ENCODE data around the gene NCKAP1.
A peak's percentile ranks its signal among the peaks of the same experiment; 100 is the strongest.

The NCKAP1 gene

DNA sequence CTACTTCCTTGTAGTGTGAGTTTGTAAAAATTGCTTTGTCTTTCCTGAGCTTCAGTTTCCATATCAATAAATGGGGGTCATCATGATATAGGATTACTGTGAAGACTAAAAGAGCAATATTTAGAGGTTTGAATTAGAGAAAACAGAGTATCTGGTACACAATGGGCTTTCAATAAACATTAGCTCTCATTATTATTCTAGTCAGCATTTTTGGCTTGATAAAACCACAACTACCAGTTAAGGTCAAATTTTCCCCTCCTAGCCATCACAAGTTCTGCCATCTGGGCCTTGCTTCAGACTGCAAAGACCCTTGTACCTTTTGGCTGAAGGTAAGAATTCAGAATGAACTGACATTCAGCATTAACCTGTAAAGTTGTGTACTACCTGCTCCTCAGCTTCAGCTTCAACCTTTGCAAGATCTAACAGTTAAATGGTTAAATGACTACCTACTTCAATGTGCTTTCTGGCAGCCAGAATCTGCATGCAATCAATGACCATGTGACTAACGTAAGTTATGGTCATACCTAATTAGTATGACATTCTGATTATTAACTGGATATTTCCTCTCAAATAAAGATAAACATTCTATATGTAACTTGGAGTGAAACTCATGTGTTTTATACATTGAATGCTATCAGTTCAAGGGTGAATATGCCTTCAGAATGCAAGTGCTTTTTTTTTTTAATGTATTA, 119.2 kb downstream of the NCKAP1 start:
- H3K4me3 ChIP-seq (ENCODE audit: low read length): no peak overlapping the region
- H3K27ac ChIP-seq (ENCODE audit: low read depth, low read length): no peak overlapping the region
- no peak overlapping the region for H3K9ac ChIP-seq (ENCODE audit: low read depth, low read length)
- H3K4me1 ChIP-seq (ENCODE audit: insufficient read depth, low read length): peaks cover 12% of the 10 kb centered on the region; the same call in 1 of the 2 replicates
- no CpG with 5 or more reads among the region's 1 CpG for WGBS
- no peaks in the 10 kb centered on the region for H3K9me3 ChIP-seq (ENCODE audit: insufficient read depth, low read depth, low read length)
- peaks cover 59% of the 10 kb centered on the region for H3K36me3 ChIP-seq (ENCODE audit: insufficient read depth, low read length)
- no peaks in the 10 kb centered on the region for H3K27me3 ChIP-seq (ENCODE audit: insufficient read depth, low read length)

DNA sequence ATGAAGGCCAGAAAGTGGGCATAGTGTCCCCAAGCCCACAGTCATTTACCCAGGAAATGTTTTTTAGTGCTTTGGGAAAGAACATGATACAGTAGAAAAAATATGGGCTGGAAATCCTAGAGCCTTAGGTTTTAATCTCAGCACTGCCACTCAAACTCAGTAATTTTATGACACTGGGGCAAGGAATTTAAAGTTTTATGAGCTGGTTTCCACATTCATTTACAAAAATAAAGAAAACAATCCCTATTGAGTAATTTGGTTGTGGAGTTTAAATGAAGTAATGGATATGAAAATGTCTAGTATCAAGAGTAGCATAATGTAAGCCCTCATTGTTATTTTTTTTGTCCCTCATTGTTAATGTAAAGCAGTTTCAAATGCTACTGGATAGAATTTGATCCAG, 120.3 kb downstream of the NCKAP1 start:
- H3K36me3 ChIP-seq (ENCODE audit: insufficient read depth, low read length): peaks cover 49% of the 10 kb centered on the region
- no peak overlapping the region for H3K4me3 ChIP-seq (ENCODE audit: low read length)
- H3K9me3 ChIP-seq (ENCODE audit: insufficient read depth, low read depth, low read length): no peaks in the 10 kb centered on the region
- no peak overlapping the region for H3K9ac ChIP-seq (ENCODE audit: low read depth, low read length)
- no peak overlapping the region for H3K27ac ChIP-seq (ENCODE audit: low read depth, low read length)
- no peaks in the 10 kb centered on the region for H3K27me3 ChIP-seq (ENCODE audit: insufficient read depth, low read length)
- peaks cover 12% of the 10 kb centered on the region; the same call in 1 of the 2 replicates for H3K4me1 ChIP-seq (ENCODE audit: insufficient read depth, low read length)

DNA sequence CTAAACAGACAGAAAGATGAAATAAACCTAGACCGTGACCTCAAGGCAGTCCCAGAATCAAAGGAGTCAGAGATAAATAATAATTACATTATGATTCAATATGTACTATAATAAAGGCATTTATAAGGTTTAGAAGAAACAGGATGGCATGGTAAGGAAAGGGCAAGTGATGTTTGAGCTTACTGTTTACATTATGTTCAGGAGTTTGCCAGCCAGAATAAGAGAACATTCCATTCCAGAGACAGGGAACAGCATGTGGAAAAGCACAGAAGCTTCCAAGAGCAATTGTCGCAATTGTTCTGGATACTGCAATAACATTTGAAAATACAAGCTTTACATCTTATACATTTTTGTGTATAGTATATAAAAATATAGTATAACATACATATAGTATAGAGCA, 121.8 kb downstream of the NCKAP1 start:
- H3K27ac ChIP-seq (ENCODE audit: low read depth, low read length): no peak overlapping the region
- no peak overlapping the region for H3K4me3 ChIP-seq (ENCODE audit: low read length)
- 100% methylated on average over 1 of the region's 2 CpGs for WGBS
- no peaks in the 10 kb centered on the region for H3K9me3 ChIP-seq (ENCODE audit: insufficient read depth, low read depth, low read length)
- no peak overlapping the region for H3K9ac ChIP-seq (ENCODE audit: low read depth, low read length)
- H3K4me1 ChIP-seq (ENCODE audit: insufficient read depth, low read length): peaks cover 12% of the 10 kb centered on the region; the same call in 1 of the 2 replicates
- peaks cover 58% of the 10 kb centered on the region for H3K36me3 ChIP-seq (ENCODE audit: insufficient read depth, low read length)
- H3K27me3 ChIP-seq (ENCODE audit: insufficient read depth, low read length): no peaks in the 10 kb centered on the region

DNA sequence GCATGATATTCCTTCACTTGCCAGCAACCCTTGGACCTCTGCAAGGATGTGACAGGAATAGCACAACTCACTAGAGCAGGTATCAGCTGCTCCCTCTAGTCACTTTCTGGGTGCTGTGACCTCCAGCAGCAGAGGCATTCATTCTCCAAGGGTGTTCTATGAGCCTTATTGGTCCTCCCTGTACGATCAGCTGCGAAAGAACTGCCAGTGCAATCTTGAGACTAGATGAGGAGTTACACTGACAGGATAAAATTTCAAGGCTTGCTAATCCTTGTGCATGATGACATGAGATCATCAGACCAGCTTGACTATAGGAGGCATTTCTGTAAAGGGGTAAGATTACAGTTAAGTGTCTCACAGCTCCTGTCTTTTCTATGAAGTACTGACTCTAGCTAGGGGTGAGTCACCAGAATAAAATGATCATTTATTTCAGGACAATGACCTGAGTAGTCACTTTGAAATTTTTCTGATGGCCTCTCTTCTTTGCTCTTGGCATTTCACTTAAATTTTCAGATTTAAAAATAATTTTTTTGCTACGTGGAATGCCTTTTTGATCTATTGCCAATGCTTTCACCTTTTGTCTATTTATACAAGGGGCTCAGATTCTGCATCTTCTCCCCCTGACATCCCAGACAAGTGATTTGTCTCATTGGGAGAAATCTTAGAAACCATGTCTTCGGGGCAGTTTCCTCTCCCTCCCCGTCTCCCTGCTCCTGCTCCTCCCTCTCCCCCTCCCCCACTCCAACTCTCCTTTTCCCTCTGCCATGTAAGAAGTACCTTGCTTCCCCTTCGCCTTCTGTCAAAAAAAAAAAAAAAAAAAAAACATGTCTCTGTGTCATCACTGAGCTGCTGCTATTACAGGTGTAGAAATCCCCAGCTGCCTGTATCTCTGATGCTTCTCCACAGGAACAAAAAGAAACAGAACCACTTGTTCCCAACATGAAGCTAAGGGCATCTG, 122.6 kb downstream of the NCKAP1 start:
- Histone ChIP-seq H3K27me3 (ENCODE audit: insufficient read depth, low read length) (no peaks in the 10 kb centered on the region), H3K9me3 (ENCODE audit: insufficient read depth, low read depth, low read length) (no peaks in the 10 kb centered on the region), H3K4me1 (ENCODE audit: insufficient read depth, low read length) (peaks cover 12% of the 10 kb centered on the region; the same call in 1 of the 2 replicates), H3K27ac (ENCODE audit: low read depth, low read length) (no peak overlapping the region), H3K36me3 (ENCODE audit: insufficient read depth, low read length) (peaks cover 52% of the 10 kb centered on the region), H3K9ac (ENCODE audit: low read depth, low read length) (no peak overlapping the region), H3K4me3 (ENCODE audit: low read length) (no peak overlapping the region)
- WGBS: 84% methylated on average over 6 of the region's 6 CpGs

DNA sequence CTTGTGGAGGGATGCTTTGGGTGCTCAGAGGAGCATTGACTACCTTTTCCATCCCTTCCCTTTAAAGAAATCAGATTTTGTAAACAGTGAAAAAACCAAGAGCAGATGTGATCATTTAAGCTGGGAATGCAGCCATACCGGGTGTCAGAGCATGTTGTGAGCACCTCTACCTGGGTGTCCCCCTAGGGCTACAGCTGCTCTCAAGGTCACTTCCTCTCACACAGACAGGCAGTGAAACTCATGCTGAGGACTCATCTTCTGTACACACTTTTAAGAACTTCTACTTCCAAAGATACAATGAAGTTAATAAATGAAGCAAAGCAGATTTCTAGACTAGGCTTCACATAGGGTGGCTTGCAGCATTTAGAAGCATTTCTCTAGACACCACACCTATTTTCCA, 123.4 kb downstream of the NCKAP1 start:
- Histone ChIP-seq H3K36me3 (ENCODE audit: insufficient read depth, low read length) (peaks cover 54% of the 10 kb centered on the region), H3K4me3 (ENCODE audit: low read length) (no peak overlapping the region), H3K27ac (ENCODE audit: low read depth, low read length) (no peak overlapping the region), H3K9ac (ENCODE audit: low read depth, low read length) (no peak overlapping the region), H3K4me1 (ENCODE audit: insufficient read depth, low read length) (peaks cover 12% of the 10 kb centered on the region; the same call in 1 of the 2 replicates), H3K27me3 (ENCODE audit: insufficient read depth, low read length) (no peaks in the 10 kb centered on the region), H3K9me3 (ENCODE audit: insufficient read depth, low read depth, low read length) (no peaks in the 10 kb centered on the region)
- WGBS: 96% methylated on average over 1 of the region's 1 CpG

DNA sequence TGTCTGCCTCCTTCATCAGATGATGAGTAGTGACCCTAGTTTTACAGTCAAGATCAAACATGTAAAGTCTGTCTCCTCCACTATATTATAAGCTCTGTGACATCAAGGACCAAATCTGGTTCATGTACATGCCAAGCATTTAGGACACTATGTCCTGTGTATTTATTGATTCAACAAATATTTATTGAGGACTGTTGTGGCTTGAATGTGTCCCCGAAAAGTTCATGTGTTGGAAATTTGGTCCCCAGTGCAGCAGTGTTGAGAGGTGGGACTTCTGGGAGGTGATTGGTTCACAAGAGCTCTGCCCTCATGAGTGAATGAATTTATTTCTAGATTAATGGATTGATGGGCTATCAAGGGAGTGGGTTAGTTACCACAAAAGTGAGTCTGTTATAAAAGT, 125.2 kb downstream of the NCKAP1 start:
- no peak overlapping the region for H3K9ac ChIP-seq (ENCODE audit: low read depth, low read length)
- H3K27me3 ChIP-seq (ENCODE audit: insufficient read depth, low read length): no peaks in the 10 kb centered on the region
- peaks cover 12% of the 10 kb centered on the region; the same call in 1 of the 2 replicates for H3K4me1 ChIP-seq (ENCODE audit: insufficient read depth, low read length)
- H3K9me3 ChIP-seq (ENCODE audit: insufficient read depth, low read depth, low read length): no peaks in the 10 kb centered on the region
- peaks cover 56% of the 10 kb centered on the region for H3K36me3 ChIP-seq (ENCODE audit: insufficient read depth, low read length)
- 90% methylated on average over 1 of the region's 1 CpG for WGBS
- no peak overlapping the region for H3K27ac ChIP-seq (ENCODE audit: low read depth, low read length)
- no peak overlapping the region for H3K4me3 ChIP-seq (ENCODE audit: low read length)

DNA sequence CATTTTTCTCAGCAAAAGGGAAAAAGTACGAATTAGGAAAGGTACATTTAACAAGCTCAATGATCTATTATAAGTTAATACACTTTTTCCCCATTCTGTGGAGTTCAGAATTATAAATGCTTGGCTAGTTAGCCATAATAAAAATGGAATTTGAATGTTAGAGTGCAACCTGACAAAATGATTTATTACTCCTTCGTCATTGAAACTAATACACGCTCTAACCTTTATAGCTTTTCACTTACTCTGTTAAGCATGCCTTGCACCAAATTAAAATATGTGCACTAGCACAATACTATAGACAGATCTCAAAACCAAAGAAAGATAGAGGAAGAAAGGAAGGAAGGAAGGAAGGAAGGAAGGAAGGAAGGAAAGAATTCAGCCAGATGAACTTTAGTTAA, 125.7 kb downstream of the NCKAP1 start:
- Histone ChIP-seq H3K9me3 (ENCODE audit: insufficient read depth, low read depth, low read length) (no peaks in the 10 kb centered on the region), H3K27ac (ENCODE audit: low read depth, low read length) (no peak overlapping the region), H3K36me3 (ENCODE audit: insufficient read depth, low read length) (peaks cover 55% of the 10 kb centered on the region), H3K27me3 (ENCODE audit: insufficient read depth, low read length) (no peaks in the 10 kb centered on the region), H3K9ac (ENCODE audit: low read depth, low read length) (no peak overlapping the region), H3K4me3 (ENCODE audit: low read length) (no peak overlapping the region), H3K4me1 (ENCODE audit: insufficient read depth, low read length) (peaks cover 15% of the 10 kb centered on the region; the same call in 1 of the 2 replicates)
- WGBS: 100% methylated on average over 2 of the region's 3 CpGs

DNA sequence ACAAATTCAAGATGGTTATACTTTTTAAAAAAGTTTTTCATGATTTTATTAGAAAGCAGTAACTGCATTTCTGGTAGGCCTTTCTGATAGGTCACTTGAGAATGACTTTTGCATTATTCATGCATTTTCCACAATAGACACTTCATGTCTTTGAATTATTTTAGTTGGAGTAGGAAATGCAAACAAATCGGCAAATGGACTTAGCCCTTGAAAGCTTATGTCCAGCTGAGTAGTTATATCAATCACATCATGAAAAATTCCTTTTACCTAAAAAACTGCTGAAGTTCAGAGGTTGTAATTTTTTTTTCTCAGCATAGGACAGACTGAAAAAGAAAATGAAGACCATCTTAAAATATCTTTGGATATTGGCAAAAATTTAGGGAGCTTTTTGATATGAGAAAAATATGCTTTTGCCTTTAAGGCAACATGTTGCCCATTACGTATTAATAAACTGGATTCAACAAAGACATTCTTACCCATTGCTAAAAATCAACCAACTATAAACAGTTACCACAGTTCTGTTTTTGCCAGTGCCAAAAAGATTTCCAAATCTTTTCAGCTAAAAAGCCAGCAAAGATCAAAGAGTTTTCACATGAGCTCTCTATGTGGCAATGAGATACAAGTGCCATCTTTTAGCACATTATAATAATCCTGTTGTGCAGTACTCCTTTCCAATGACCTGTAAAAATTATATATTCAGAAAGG, 126.3 kb downstream of the NCKAP1 start:
- Histone ChIP-seq H3K27ac (ENCODE audit: low read depth, low read length) (no peak overlapping the region), H3K4me3 (ENCODE audit: low read length) (no peak overlapping the region), H3K9ac (ENCODE audit: low read depth, low read length) (no peak overlapping the region), H3K27me3 (ENCODE audit: insufficient read depth, low read length) (no peaks in the 10 kb centered on the region), H3K9me3 (ENCODE audit: insufficient read depth, low read depth, low read length) (no peaks in the 10 kb centered on the region), H3K4me1 (ENCODE audit: insufficient read depth, low read length) (peaks cover 19% of the 10 kb centered on the region; the same call in 1 of the 2 replicates), H3K36me3 (ENCODE audit: insufficient read depth, low read length) (peaks cover 51% of the 10 kb centered on the region)
- 99% methylated on average over 2 of the region's 2 CpGs for WGBS

DNA sequence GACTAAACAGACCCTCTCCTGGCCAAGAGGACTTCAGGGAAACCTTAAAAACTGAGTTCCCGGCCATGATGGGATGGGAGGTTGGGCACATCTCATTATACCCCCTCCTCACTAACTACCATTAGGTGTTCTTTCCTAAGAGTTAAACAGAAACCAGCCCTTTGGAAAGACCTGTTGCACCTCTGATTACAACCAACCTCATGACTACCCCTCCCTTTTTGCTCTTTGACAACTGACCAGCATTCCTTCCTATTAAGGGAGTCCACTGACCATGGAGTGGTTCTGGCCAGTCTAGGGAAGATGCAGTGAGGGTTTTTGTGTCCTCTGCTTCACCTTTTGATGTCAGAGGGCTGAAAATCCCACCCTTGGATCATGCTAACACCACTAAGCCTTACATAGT, 127.3 kb downstream of the NCKAP1 start:
- Histone ChIP-seq H3K4me1 (ENCODE audit: insufficient read depth, low read length) (peaks cover 21% of the 10 kb centered on the region), H3K4me3 (ENCODE audit: low read length) (no peak overlapping the region), H3K9me3 (ENCODE audit: insufficient read depth, low read depth, low read length) (no peaks in the 10 kb centered on the region), H3K36me3 (ENCODE audit: insufficient read depth, low read length) (peaks cover 42% of the 10 kb centered on the region), H3K9ac (ENCODE audit: low read depth, low read length) (no peak overlapping the region), H3K27me3 (ENCODE audit: insufficient read depth, low read length) (no peaks in the 10 kb centered on the region), H3K27ac (ENCODE audit: low read depth, low read length) (no peak overlapping the region)
- WGBS: 100% methylated on average over 1 of the region's 1 CpG

DNA sequence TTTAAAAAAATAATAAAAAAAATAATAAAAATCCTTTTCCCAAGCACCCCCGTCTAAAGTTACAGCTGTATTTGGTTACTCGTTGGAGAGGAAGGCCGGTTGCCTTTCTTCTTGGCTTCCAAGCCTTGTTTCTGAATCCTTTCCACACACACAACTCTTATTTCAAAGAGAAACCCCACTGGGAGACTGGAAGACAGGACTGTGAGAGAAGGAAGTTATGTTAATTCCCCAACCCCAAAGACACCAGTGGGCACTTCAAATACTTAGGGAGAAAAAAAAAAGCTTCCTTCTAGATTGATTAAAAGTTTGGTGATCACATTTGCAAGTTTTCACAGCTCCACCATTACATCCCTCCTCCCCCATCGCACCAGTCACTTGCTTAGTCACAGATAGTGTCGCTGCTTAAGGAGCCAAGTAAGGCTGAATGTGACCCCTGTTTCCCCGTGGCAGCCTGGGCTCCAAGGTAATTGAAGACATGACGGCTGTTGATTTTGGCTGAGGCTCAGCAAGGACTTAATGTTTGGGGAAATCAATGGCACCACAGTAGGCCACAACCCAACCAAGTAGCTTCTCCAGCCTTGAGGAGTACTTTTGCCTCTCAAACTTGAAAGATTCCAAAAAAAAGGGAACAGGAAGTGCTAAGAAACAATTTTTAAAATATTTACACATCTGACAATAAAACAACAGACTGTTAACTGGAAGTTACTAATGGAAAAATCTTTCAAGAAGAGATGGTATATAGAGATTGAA, 131.0 kb downstream of the NCKAP1 start:
- Histone ChIP-seq H3K4me1 (ENCODE audit: insufficient read depth, low read length) (peaks cover 14% of the 10 kb centered on the region), H3K9me3 (ENCODE audit: insufficient read depth, low read depth, low read length) (no peaks in the 10 kb centered on the region), H3K4me3 (ENCODE audit: low read length) (no peak overlapping the region), H3K27me3 (ENCODE audit: insufficient read depth, low read length) (no peaks in the 10 kb centered on the region), H3K36me3 (ENCODE audit: insufficient read depth, low read length) (peaks cover 19% of the 10 kb centered on the region), H3K27ac (ENCODE audit: low read depth, low read length) (peak overlapping the region; percentile 43; the same call in 1 of the 2 replicates), H3K9ac (ENCODE audit: low read depth, low read length) (no peak overlapping the region)
- WGBS: 16% methylated on average over 7 of the region's 7 CpGs

All from HUES64 (cell line).